Skin epidermis (tissue), 12 donors: Measurements from ENCODE around the gene JOSD2.

ENCODE experiments used
- H3K27ac ChIP-seq, 21 experiments: fragments of 200-600 bp; sonication (generic) in 11 of 21; one replicate each; pipeline ENCODE4 v1.5.0; 2020; ENCODE audit warnings: mild to moderate bottlenecking in 3 of 21, inconsistent platforms in 2 of 21, moderate library complexity in 2 of 21
- H3K4me3 ChIP-seq, 7 experiments: fragments of 200-600 bp; sonication (generic) in 2 of 7; one replicate each; pipeline ENCODE4 v1.5.0; 2020; ENCODE audit warnings: inconsistent platforms in 2 of 7, mild to moderate bottlenecking in 2 of 7, moderate library complexity in 1 of 7

Gene JOSD2

DNA sequence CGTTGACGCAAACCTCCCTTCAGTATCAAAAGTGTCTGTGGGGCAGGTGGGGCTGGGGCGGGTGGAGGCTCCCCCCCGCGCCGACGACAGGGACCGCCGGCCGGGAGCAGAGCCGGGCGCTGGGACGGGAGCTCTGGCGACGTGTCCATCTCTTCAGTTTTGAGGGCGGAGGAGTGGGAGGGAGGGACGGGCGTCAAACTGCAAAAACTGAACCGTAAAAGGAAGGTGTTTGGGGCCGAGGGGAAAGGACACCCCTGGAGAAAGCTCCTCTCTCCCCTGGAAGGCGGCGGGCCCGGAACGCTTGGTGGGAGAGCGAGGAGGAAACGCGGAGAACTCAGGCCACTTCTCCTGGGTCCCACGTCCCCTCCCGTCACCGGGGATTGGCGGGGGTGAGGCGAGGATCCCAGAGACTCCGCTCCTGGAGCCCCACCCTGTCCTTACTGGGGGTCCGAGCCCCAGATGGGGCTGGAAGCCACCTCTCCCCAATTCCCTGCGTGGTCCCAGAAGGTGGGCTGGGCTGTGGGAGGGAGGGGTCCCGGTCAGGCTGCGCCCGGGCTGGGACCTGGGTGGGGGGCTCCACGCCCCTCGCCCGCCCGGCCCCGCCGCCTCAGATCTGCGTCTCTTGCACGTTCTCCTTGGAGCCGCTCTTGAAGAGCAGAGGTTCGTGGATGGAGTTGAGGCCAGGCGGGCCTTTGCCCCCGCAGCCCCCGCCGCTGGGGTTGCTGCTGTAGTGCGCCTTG, 6.1 kb upstream of the JOSD2 start:
- Histone ChIP-seq H3K27ac (no peak overlapping the region), H3K4me3 (no peak overlapping the region)

DNA sequence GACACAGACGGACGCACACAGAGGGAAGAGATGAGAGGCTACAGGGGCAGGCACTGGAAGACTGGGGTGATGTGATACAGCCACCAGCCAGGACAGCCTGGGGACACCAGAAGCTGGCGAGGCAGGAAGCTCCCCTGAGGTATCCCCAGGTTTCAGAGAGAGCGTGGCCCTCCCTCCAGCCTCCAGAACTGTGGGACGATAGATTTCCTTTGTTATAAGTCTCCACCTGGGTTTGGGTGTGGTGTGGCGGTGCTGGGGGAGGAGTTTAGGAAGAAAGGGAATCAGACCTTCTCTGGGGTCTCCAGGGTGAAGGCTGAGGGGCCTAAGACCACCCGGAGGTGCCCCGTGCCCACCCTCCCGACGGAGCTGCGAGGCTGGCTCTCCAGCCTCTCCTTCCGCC, 5.5 kb upstream of the JOSD2 start:
- Histone ChIP-seq H3K27ac (no peak overlapping the region), H3K4me3 (no peak overlapping the region)

DNA sequence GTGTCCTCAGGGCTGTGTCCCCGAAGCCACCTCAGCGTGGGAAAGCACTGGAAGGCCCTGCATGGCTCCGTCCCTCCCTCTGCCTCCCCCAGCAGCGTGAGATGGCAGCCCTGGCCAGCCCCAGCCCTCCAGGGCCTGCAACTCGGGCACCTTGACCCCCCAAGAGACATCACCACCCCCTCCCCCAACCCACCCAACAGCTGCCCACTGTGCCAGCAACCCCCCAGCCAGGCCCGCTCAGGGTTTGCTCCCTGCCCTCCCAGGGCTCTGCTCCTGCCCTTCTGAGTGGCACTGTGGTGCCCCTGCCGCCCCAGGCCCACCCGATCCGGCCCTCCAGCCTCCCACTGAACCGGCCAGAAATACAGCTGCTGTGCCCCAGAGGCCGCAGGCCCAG, 4.2 kb upstream of the JOSD2 start:
- Histone ChIP-seq H3K4me3 (no peak overlapping the region), H3K27ac (no peak overlapping the region)

- no peak overlapping the region for H3K4me3 ChIP-seq
- H3K27ac ChIP-seq = no peak overlapping the region
Observed at GRCh38 chr19:50514346-50515167, 3.6 kb upstream of the JOSD2 start.

DNA sequence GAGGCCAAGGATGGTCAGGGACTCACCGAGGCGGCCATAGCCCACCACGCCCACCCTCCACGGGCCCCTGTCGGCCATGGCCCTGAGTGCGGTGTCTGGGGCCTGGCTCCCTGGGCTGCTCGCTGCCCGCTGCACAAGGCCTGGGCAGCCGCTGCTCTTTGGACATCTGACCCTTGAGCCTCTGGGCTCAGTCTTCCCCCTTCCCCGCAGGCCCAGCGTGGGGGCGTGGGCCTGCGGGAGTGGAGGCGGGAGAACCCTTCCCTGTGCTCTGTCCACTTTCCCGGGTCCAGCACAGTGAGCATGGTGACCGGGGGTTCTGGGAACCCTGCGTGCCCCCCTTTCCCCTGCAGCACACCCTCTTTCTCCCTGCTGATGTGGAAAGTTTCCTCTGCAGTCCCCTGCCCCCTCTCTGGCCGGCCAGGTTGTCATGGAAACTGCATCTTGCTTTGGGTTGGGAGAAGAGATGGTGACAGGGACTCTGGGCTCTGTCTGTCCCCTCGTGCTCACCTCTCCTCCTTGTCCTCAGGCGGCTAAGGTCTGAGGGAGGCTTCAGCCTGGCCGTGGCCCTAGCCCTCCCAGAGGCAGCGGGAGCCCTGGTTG, 2.9 kb upstream of the JOSD2 start, which contains the start of gene ASPDH:
ASPDH (minus strand) TSS at position 168 of the 600 bp plus-strand sequence; CDS start at position 78, 90 bp downstream.
- Histone ChIP-seq H3K4me3 (no peak within 1 kb of the TSS), H3K27ac (no peak within 1 kb of the TSS)

- Histone ChIP-seq H3K4me3 (no peak overlapping the region), H3K27ac (no peak overlapping the region)
Observed at GRCh38 chr19:50512999-50513745, 2.2 kb upstream of the JOSD2 start.

- Histone ChIP-seq H3K4me3 (peak overlapping the region in 3 of 7 experiments; percentile 46 to 75 (median 64)), H3K27ac (peak overlapping the region in 4 of 21 experiments; percentile 81 to 88 (median 84))
Observed at GRCh38 chr19:50512112-50512998, 1.4 kb upstream of the JOSD2 start.

DNA sequence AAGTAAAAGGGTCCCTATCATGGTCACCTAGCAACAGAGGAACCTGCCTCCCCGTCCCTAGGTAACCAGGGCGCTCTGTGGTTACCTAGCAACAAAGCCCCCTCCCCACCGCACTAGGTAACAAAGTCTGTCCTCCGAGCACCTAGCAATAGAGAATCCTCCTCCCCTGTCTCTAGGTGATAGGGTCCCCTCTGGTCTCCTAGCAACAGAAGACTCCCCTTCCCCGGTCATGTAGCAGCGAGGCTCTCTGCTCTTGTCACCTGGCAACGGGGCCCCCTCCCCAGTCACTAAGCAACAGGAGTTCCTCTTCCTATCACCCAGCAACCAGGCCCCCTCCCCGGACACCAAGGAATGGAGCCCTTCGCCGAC, 307 bp downstream of the JOSD2 start:
- Histone ChIP-seq H3K27ac (peak overlapping the region in 20 of 21 experiments; percentile 60 to 89 (median 82)), H3K4me3 (peak overlapping the region; percentile 46 to 81 (median 67))

DNA sequence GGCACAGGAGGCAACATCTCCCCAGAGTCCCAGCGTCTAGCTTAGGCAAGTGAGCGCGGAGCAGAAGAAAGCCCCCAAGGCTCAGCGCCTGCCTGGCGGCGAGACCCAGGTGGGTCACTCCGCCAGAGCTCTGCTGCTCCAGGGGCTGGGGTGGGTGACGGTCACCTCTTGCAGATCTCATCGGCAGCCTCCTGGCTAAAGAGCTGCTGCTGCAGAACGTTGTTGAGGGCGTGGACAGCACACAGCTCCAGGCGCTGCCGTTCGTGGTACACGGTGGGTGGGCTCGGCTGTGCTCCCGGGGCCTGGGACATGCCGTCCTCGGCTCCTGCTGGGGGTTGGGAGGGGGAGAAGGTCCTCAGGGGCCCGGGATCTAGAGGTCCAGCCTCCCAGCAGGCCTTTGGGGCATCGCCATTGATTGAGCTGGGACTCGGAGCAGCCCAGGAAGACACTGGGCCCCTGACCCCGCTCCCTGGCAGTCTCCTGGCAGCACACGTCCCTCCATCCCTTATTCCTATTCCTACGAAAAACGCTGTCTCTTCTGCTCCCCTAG, 795 bp downstream of the JOSD2 start:
- peak overlapping the region; percentile 46 to 81 (median 67) for H3K4me3 ChIP-seq
- H3K27ac ChIP-seq = peak overlapping the region in 19 of 21 experiments; percentile 60 to 89 (median 83)

GRCh38 chr19:50509366-50509765, 1.6 kb downstream of the JOSD2 start:
- Histone ChIP-seq H3K27ac (no peak overlapping the region), H3K4me3 (no peak overlapping the region)

DNA sequence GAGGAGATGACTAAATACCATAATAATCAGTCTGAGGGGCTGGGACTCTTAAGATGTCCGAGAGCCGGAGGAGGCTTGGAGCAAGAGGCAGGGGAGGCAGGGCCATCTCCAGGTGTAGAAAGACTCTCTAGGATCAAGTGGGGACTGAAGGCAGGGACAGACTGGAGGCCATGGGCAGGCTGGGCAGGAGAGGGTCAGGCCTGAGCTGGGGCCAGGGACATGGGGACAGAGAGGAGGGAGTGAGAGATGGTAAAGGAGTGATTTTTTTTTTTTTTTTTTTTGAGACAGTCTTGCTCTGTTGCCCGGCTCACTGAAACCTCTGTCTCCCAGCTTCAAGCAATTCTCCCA, 2.2 kb downstream of the JOSD2 start:
- Histone ChIP-seq H3K27ac (no peak overlapping the region), H3K4me3 (no peak overlapping the region)

- H3K4me3 ChIP-seq = no peak overlapping the region
- H3K27ac ChIP-seq = no peak overlapping the region
Observed at GRCh38 chr19:50507376-50507775, 3.6 kb downstream of the JOSD2 start.

GRCh38 chr19:50506700-50507099, 4.3 kb downstream of the JOSD2 start:
- Histone ChIP-seq H3K4me3 (no peak overlapping the region), H3K27ac (no peak overlapping the region)

GRCh38 chr19:50505856-50506611, 5.0 kb downstream of the JOSD2 start:
- no peak overlapping the region for H3K4me3 ChIP-seq
- H3K27ac ChIP-seq = no peak overlapping the region

- no peak overlapping the region for H3K4me3 ChIP-seq
- H3K27ac ChIP-seq = no peak overlapping the region
Observed at GRCh38 chr19:50501568-50502475, 9.2 kb downstream of the JOSD2 start.

- Histone ChIP-seq H3K4me3 (no peak overlapping the region), H3K27ac (no peak overlapping the region)
Observed at GRCh38 chr19:50501186-50501567, 9.8 kb downstream of the JOSD2 start.

GRCh38 chr19:50500753-50501151, 10.2 kb downstream of the JOSD2 start:
- Histone ChIP-seq H3K4me3 (no peak overlapping the region), H3K27ac (no peak overlapping the region)
